PC-3 (cell line): ENCODE data around the gene B4GALNT1.

Experiments used
- EZH2 ChIP-seq: fragments of 300-600 bp; sonication (generic); IDR thresholded peaks from one replicate; pipeline ENCODE4 v1.6.1; 2017; ENCODE audit warnings: antibody characterized with exemption, mild to moderate bottlenecking, low read length; ENCODE audit not compliant: unreplicated experiment
- TF ChIP-seq, protein P1 (sequence below): fragments of 300-600 bp; sonication (generic); conservative IDR thresholded peaks from 2 replicates; pipeline ENCODE4 v1.5.1; 2017; ENCODE audit warnings: antibody characterized with exemption, low read depth, mild to moderate bottlenecking, low read length

DNA sequence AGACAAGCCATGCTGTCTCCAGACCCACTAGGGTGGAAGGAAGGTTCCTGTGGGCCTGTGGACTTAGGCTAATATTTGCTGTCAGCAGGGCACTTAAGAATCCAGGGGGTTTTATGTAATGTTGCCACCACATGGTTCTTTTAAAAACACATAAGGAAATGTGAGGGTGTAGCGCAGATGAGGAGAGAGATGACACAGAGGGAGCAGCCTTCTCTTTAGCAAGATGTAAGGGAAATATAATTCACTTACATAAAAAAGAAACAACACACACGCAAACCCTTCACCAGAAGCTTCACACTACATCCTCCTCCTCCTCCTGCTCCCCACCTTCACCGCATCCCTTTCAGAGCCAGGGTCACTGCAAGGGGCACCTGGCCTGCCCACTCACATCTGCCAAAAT lies 46.9 kb downstream of the B4GALNT1 start:
- TF ChIP-seq, protein P1, sequence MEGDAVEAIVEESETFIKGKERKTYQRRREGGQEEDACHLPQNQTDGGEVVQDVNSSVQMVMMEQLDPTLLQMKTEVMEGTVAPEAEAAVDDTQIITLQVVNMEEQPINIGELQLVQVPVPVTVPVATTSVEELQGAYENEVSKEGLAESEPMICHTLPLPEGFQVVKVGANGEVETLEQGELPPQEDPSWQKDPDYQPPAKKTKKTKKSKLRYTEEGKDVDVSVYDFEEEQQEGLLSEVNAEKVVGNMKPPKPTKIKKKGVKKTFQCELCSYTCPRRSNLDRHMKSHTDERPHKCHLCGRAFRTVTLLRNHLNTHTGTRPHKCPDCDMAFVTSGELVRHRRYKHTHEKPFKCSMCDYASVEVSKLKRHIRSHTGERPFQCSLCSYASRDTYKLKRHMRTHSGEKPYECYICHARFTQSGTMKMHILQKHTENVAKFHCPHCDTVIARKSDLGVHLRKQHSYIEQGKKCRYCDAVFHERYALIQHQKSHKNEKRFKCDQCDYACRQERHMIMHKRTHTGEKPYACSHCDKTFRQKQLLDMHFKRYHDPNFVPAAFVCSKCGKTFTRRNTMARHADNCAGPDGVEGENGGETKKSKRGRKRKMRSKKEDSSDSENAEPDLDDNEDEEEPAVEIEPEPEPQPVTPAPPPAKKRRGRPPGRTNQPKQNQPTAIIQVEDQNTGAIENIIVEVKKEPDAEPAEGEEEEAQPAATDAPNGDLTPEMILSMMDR: no peak
- no peak for TF ChIP-seq EZH2
